HCT116 (cell line): ENCODE measurements around the gene OPCML. TPM values are rescaled to one million over a fixed set of nuclear protein-coding genes. Genes with fewer than 3 reads are reported as not detected.

ENCODE experiments used
- ATAC-seq: fragments of 200-7000 bp; cut with Tn5 transposase; 2 replicates; pipeline ENCODE4 v1.9.1; 2020; ENCODE audit warnings: mild to moderate bottlenecking, moderate library complexity
- BruUV-seq: library from RNA; stranded (reverse); fragments of 400-500 nt; replicated peaks from 2 replicates; lab custom pipeline; 2021; lab: Mats Ljungman, UMichigan
- CTCF ChIA-PET: fragments of 300-600 bp; sonication (Branson Sonifier 250); formaldehyde crosslinking; loops from one replicate; lab custom pipeline; 2021; ENCODE audit warnings: antibody characterized with exemption; lab: Charles Lee
- POLR2A ChIA-PET: fragments of 300-600, 350-600 bp; sonication (Branson Sonifier 250); formaldehyde crosslinking; loops from one replicate; lab custom pipeline; 2021; ENCODE audit warnings: antibody characterized with exemption; lab: Charles Lee
- RAD21 ChIA-PET, 2 experiments: fragments of 300-600 bp; sonication (Branson Sonifier 250); formaldehyde crosslinking; loops; one replicate each; lab custom pipeline; 2023; ENCODE audit warnings: low total read pairs in 2 of 2; ENCODE audit not compliant: uncharacterized antibody in 2 of 2, unreplicated experiment in 2 of 2, low non-redundant PET in 1 of 2; lab: Charles Lee
- DNase-seq: peaks from one replicate; pipeline ENCODE4 v3.0.0-alpha.2; 2010; ENCODE audit warnings: low read depth, low spot score
- H2AFZ ChIP-seq: fragments of 200-600 bp; shearing (Covaris generic), sonication (generic); 2 replicates; pipeline ENCODE4 v1.6.1; 2017; ENCODE audit warnings: low read depth, mixed run types, mixed read lengths, antibody characterized with exemption, low read length; ENCODE audit not compliant: poor library complexity, severe bottlenecking
- H3K27ac ChIP-seq: 2 replicates; pipeline ENCODE4 v1.5.1; 2012; ENCODE audit warnings: low read depth, low read length
- H3K27me3 ChIP-seq: fragments of 200-600 bp; sonication (generic); 2 replicates; pipeline ENCODE4 v1.6.1; 2016; ENCODE audit warnings: mixed run types, low read length, mixed read lengths; ENCODE audit not compliant: insufficient read depth
- H3K36me3 ChIP-seq, 2 experiments: fragments of 200-500 bp in 1 of 2; fragments of 200-600 bp in 1 of 2; sonication (Bioruptor generic) in 1 of 2; sonication (generic) in 1 of 2; 2 replicates each; pipeline versions ENCODE4 v1.5.1 to v1.6.1; 2014 to 2016; ENCODE audit warnings: low read length in 2 of 2, inconsistent platforms in 1 of 2, mixed read lengths in 1 of 2, mixed run types in 1 of 2; ENCODE audit not compliant: insufficient read depth in 2 of 2, control insufficient read depth in 1 of 2
- H3K4me1 ChIP-seq, 2 experiments: fragments of 200-600 bp in 1 of 2; sonication (generic) in 1 of 2; 2 replicates each; pipeline versions ENCODE4 v1.5.1 to v1.6.1; 2012 to 2017; ENCODE audit warnings: low read length in 2 of 2, inconsistent platforms in 1 of 2, mild to moderate bottlenecking in 1 of 2, mixed read lengths in 1 of 2, mixed run types in 1 of 2, moderate library complexity in 1 of 2; ENCODE audit not compliant: insufficient read depth in 2 of 2, control insufficient read depth in 1 of 2
- H3K4me2 ChIP-seq: fragments of 200-600 bp; sonication (generic); 2 replicates; pipeline ENCODE4 v1.6.1; 2017; ENCODE audit warnings: mixed run types, low read length, mixed read lengths
- H3K4me3 ChIP-seq, 2 experiments: fragments of 200-600 bp in 1 of 2; sonication (generic) in 1 of 2; replicated peaks in 1 of 2; 2 replicates each; pipeline ENCODE4 v1.5.1; 2011 to 2016; ENCODE audit warnings: low read length in 2 of 2, control low read depth in 1 of 2, low read depth in 1 of 2, mild to moderate bottlenecking in 1 of 2, mixed read lengths in 1 of 2, mixed run types in 1 of 2
- H3K79me2 ChIP-seq: fragments of 200-600 bp; sonication (generic); 2 replicates; pipeline ENCODE4 v1.6.1; 2017; ENCODE audit warnings: mild to moderate bottlenecking, mixed run types, low read length, moderate library complexity, mixed read lengths; ENCODE audit not compliant: insufficient read depth
- H3K9ac ChIP-seq: fragments of 200-600 bp; sonication (generic); 2 replicates; pipeline ENCODE4 v1.6.1; 2016; ENCODE audit warnings: low read length, mixed read lengths
- H3K9me2 ChIP-seq: fragments of 200-600 bp; sonication (generic), shearing (Covaris generic); 2 replicates; pipeline ENCODE4 v1.6.1; 2017; ENCODE audit warnings: mixed run types, mild to moderate bottlenecking, moderate library complexity; ENCODE audit not compliant: insufficient read depth
- H3K9me3 ChIP-seq, 2 experiments: fragments of 200-500 bp in 1 of 2; fragments of 200-600 bp in 1 of 2; sonication (Bioruptor generic) in 1 of 2; sonication (generic) in 1 of 2; 2 replicates each; pipeline ENCODE4 v1.6.1; 2014 to 2017; ENCODE audit warnings: low read length in 2 of 2, mixed read lengths in 2 of 2, inconsistent platforms in 1 of 2, low read depth in 1 of 2, mild to moderate bottlenecking in 1 of 2, mixed run types in 1 of 2, moderate library complexity in 1 of 2; ENCODE audit not compliant: control insufficient read depth in 1 of 2, insufficient read depth in 1 of 2
- H4K20me1 ChIP-seq: fragments of 200-600 bp; sonication (generic), shearing (Covaris generic); 2 replicates; pipeline ENCODE4 v1.6.1; 2017; ENCODE audit warnings: mixed run types, mild to moderate bottlenecking, moderate library complexity; ENCODE audit not compliant: insufficient read depth
- CBX3 ChIP-seq: IDR thresholded peaks from 2 replicates; pipeline ENCODE4 v1.6.1; 2012; ENCODE audit warnings: low read depth
- CEBPB ChIP-seq: IDR thresholded peaks from 2 replicates; pipeline ENCODE4 v1.6.1; 2012; ENCODE audit warnings: low read depth
- EGR1 ChIP-seq: IDR thresholded peaks from 2 replicates; pipeline ENCODE4 v1.6.1; 2012; ENCODE audit warnings: low read depth
- EZH2 ChIP-seq: fragments of 200-600 bp; sonication (generic); IDR thresholded peaks from 2 replicates; pipeline ENCODE4 v1.6.1; 2017; ENCODE audit warnings: antibody characterized with exemption, mixed run types
- FOSL1 ChIP-seq: IDR thresholded peaks from 2 replicates; pipeline ENCODE4 v1.6.1; 2012; ENCODE audit warnings: low read depth
- POLR2AphosphoS5 ChIP-seq: IDR thresholded peaks from 2 replicates; pipeline ENCODE4 v1.6.1; 2011; ENCODE audit warnings: mild to moderate bottlenecking, low read depth, low read length, moderate library complexity
- SRF ChIP-seq: IDR thresholded peaks from 2 replicates; pipeline ENCODE4 v1.6.1; 2012; ENCODE audit warnings: low read depth
- YY1 ChIP-seq: IDR thresholded peaks from 2 replicates; pipeline ENCODE4 v1.6.1; 2011; ENCODE audit warnings: low read length, low read depth, moderate library complexity, mild to moderate bottlenecking; ENCODE audit not compliant: insufficient replicate concordance; ENCODE audit errors: extremely low read depth
- ZNF274 ChIP-seq: fragments of 200-500 bp; sonication (Bioruptor generic); IDR thresholded peaks from 2 replicates; pipeline ENCODE4 v1.6.1; 2014; ENCODE audit warnings: mild to moderate bottlenecking, low read depth, low read length, inconsistent platforms
- intact Hi-C: fragments of 100-400 bp; cut with micrococcal nuclease; formaldehyde crosslinking; loops from 2 replicates; pipeline ENCODE4 v1.10.0; 2022
- total RNA-seq: library from RNA; stranded (reverse); gene quantifications from one replicate; pipeline ENCODE4 v1.2.1, GENCODE V29; 2021; ENCODE audit not compliant: unreplicated experiment
- TF ChIP-seq, protein P1 (sequence below): IDR thresholded peaks from 2 replicates; pipeline ENCODE4 v1.6.1; 2011; ENCODE audit warnings: mild to moderate bottlenecking, low read length, moderate library complexity; ENCODE audit not compliant: insufficient replicate concordance; ENCODE audit errors: extremely low read depth
- TF ChIP-seq, protein P2 (sequence below): IDR thresholded peaks from 2 replicates; pipeline ENCODE4 v1.6.1; 2012

OPCML gene
- total RNA-seq, 1 experiment from 2014 or later, result not detected

DNA sequence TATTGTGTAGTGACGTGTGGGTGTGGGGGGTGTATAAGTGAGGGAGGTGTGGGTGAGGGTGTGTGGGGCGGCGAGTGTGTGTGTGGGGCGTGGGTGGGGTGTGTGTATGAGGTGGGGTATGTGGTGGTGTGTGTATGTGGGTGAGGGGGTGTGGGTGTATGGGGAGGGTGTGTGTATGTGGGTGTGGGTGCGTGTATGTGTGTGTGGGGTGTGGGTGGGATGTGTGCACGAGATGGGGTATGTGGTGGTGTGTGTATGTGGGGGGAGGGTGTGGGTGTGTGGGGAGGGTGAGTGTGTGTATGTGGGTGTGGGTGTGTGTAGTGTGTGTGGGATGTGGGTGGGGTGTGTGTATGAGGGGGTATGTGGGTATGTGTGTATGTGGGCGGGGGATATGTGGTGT is 205.5 kb downstream of the OPCML start:
- ATAC-seq, result no peak
- H3K4me3 ChIP-seq, result no peak overlapping the region
- no peak overlapping the region for H3K27ac ChIP-seq
- TF ChIP-seq EZH2 (no peak), SRF (no peak), YY1 (no peak), EGR1 (no peak), CEBPB (no peak), ZNF274 (no peak), FOSL1 (no peak), CBX3 (no peak), POLR2AphosphoS5 (no peak)
- TF ChIP-seq, protein P1, sequence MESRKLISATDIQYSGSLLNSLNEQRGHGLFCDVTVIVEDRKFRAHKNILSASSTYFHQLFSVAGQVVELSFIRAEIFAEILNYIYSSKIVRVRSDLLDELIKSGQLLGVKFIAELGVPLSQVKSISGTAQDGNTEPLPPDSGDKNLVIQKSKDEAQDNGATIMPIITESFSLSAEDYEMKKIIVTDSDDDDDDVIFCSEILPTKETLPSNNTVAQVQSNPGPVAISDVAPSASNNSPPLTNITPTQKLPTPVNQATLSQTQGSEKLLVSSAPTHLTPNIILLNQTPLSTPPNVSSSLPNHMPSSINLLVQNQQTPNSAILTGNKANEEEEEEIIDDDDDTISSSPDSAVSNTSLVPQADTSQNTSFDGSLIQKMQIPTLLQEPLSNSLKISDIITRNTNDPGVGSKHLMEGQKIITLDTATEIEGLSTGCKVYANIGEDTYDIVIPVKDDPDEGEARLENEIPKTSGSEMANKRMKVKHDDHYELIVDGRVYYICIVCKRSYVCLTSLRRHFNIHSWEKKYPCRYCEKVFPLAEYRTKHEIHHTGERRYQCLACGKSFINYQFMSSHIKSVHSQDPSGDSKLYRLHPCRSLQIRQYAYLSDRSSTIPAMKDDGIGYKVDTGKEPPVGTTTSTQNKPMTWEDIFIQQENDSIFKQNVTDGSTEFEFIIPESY, result no peak
- TF ChIP-seq, protein P2, sequence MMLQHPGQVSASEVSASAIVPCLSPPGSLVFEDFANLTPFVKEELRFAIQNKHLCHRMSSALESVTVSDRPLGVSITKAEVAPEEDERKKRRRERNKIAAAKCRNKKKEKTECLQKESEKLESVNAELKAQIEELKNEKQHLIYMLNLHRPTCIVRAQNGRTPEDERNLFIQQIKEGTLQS, result no peak
- RAD21 ChIA-PET, result no interaction called here
- CTCF ChIA-PET, result no interaction called here
- no peak for DNase-seq
- no TSS peak for BruUV-seq
- H3K9ac ChIP-seq, result no peak overlapping the region
- H3K9me2 ChIP-seq, result no peaks in the 10 kb centered on the region
- H3K4me1 ChIP-seq, result no peaks in the 10 kb centered on the region
- no peaks in the 10 kb centered on the region for H4K20me1 ChIP-seq
- intact Hi-C loops, result no loop called here
- H3K36me3 ChIP-seq, result no peaks in the 10 kb centered on the region
- H3K27me3 ChIP-seq, result no peaks in the 10 kb centered on the region
- no peak overlapping the region for H3K4me2 ChIP-seq
- POLR2A ChIA-PET, result no interaction called here
- H2AFZ ChIP-seq, result no peak overlapping the region
- H3K79me2 ChIP-seq, result no peaks in the 10 kb centered on the region
- peaks cover 0 to 8% of the 10 kb centered on the region in 2 experiments; a peak in 2 of 4 replicates for H3K9me3 ChIP-seq
